BE2C (cell line): ENCODE data around the gene RASAL2.

Source experiments
- DNase-seq: peaks from one replicate; pipeline ENCODE4 v3.0.0-alpha.2; 2020
- H3K27me3 ChIP-seq: fragments of 250-450 bp; sonication (Bioruptor Pico); 2 replicates; pipeline ENCODE4 v1.5.1; 2020; ENCODE audit warnings: mild to moderate bottlenecking
- H3K36me3 ChIP-seq: fragments of 250-450 bp; sonication (Bioruptor Pico); 2 replicates; pipeline ENCODE4 v1.5.1; 2020; ENCODE audit warnings: mild to moderate bottlenecking
- H3K4me1 ChIP-seq: fragments of 250-450 bp; sonication (Bioruptor Pico); 2 replicates; pipeline ENCODE4 v1.5.1; 2020
- H3K4me3 ChIP-seq: 2 replicates; pipeline ENCODE4 v1.5.1; 2011; ENCODE audit warnings: low read depth, low read length
- H3K9me3 ChIP-seq: fragments of 250-450 bp; sonication (Bioruptor Pico); 2 replicates; pipeline ENCODE4 v1.5.1; 2020
- CTCF ChIP-seq: IDR thresholded peaks from 2 replicates; pipeline ENCODE4 v1.5.1; 2012; ENCODE audit warnings: mild to moderate bottlenecking, low read depth, low read length

RASAL2 gene

GRCh38 chr1:178098262-178098661 is 4.4 kb downstream of the RASAL2 start:
- DNase-seq = no peak
- Histone ChIP-seq H3K9me3 (no peaks in the 10 kb centered on the region), H3K36me3 (no peaks in the 10 kb centered on the region), H3K4me3 (no peak overlapping the region), H3K27me3 (peaks cover 20% of the 10 kb centered on the region), H3K4me1 (no peaks in the 10 kb centered on the region)
- no peak for TF ChIP-seq CTCF

GRCh38 chr1:178101266-178101630 is 7.3 kb downstream of the RASAL2 start:
- no peak for DNase-seq
- H3K4me3 ChIP-seq = no peak overlapping the region
- no peaks in the 10 kb centered on the region for H3K9me3 ChIP-seq
- H3K27me3 ChIP-seq = no peaks in the 10 kb centered on the region
- TF ChIP-seq CTCF = no peak
- no peaks in the 10 kb centered on the region for H3K4me1 ChIP-seq
- no peaks in the 10 kb centered on the region for H3K36me3 ChIP-seq

GRCh38 chr1:178101654-178102053 is 7.8 kb downstream of the RASAL2 start:
- TF ChIP-seq CTCF = no peak
- DNase-seq = no peak
- Histone ChIP-seq H3K4me3 (no peak overlapping the region), H3K9me3 (no peaks in the 10 kb centered on the region), H3K4me1 (no peaks in the 10 kb centered on the region), H3K36me3 (no peaks in the 10 kb centered on the region), H3K27me3 (no peaks in the 10 kb centered on the region)

GRCh38 chr1:178102218-178102617 is 8.3 kb downstream of the RASAL2 start:
- Histone ChIP-seq H3K36me3 (no peaks in the 10 kb centered on the region), H3K4me3 (no peak overlapping the region)
- DNase-seq = no peak

GRCh38 chr1:178107823-178108222 is 13.9 kb downstream of the RASAL2 start:
- H3K4me3 ChIP-seq = no peak overlapping the region
- no peaks in the 10 kb centered on the region for H3K9me3 ChIP-seq
- DNase-seq = no peak
- H3K36me3 ChIP-seq = no peaks in the 10 kb centered on the region
- H3K4me1 ChIP-seq = no peaks in the 10 kb centered on the region
- no peak for TF ChIP-seq CTCF
- H3K27me3 ChIP-seq = no peaks in the 10 kb centered on the region

More at GRCh38 chr1:178102218-178102617, 8.3 kb downstream of the RASAL2 start:
- no peaks in the 10 kb centered on the region for H3K4me1 ChIP-seq
- TF ChIP-seq CTCF = no peak
- H3K27me3 ChIP-seq = no peaks in the 10 kb centered on the region
- H3K9me3 ChIP-seq = no peaks in the 10 kb centered on the region

- Histone ChIP-seq H3K36me3 (no peaks in the 10 kb centered on the region), H3K4me3 (no peak overlapping the region), H3K27me3 (no peaks in the 10 kb centered on the region), H3K9me3 (no peaks in the 10 kb centered on the region), H3K4me1 (no peaks in the 10 kb centered on the region)
- TF ChIP-seq CTCF = no peak
- DNase-seq = no peak
Measured at GRCh38 chr1:178109348-178110143, 15.6 kb downstream of the RASAL2 start.
